ENCODE measurements around the gene CDC42BPA. TPM values are rescaled to one million over a fixed set of nuclear protein-coding genes. Genes with fewer than 3 reads are reported as not detected.

Gene CDC42BPA
- polyA plus RNA-seq, 1 of the 3 experiments (the other 2 are of a cell fraction), result 6.8 TPM

GRCh38 chr1:227320476-227320875, 2.2 kb upstream of the CDC42BPA start:
- Histone ChIP-seq H3K4me2 (no peak overlapping the region), H2AFZ (ENCODE audit: low read depth) (no peak overlapping the region), H3K4me1 (ENCODE audit: control insufficient read depth in 1 of 2, insufficient read depth in 2 of 2, low read depth in 1 of 2, low read length in 1 of 2) (peaks cover 0 to 6% of the 10 kb centered on the region in 2 experiments; a peak in 2 of 4 replicates), H3K79me2 (ENCODE audit: insufficient read depth) (peaks cover 22% of the 10 kb centered on the region), H3K27me3 (ENCODE audit: insufficient read depth) (no peaks in the 10 kb centered on the region), H4K20me1 (ENCODE audit: insufficient read depth) (peaks cover 15% of the 10 kb centered on the region), H3F3A (replicated peaks; ENCODE audit: insufficient read depth) (peaks cover 7% of the 10 kb centered on the region), H3K9me2 (no peaks in the 10 kb centered on the region), H3K4me3 (ENCODE audit: low read depth in 2 of 2, low read length in 1 of 2) (no peak overlapping the region), H3K36me3 (replicated peaks in 1 of 2; ENCODE audit: control insufficient read depth in 1 of 2, insufficient read depth in 2 of 2, low read length in 1 of 2) (no peaks in the 10 kb centered on the region), H3K27ac (ENCODE audit: low read depth in 2 of 2, low read length in 1 of 2) (no peak overlapping the region), H3K9me3 (no peaks in the 10 kb centered on the region), H3K9ac (no peak overlapping the region)
- TF ChIP-seq TAF1 (IDR thresholded peaks at IDR 0.05; ENCODE audit: borderline replicate concordance, low read depth, low read length) (no peak), RFX5 (IDR thresholded peaks at IDR 0.05; ENCODE audit: low read length) (no peak), MAX (IDR thresholded peaks at IDR 0.05; ENCODE audit: low read depth) (no peak)
- POLR2A ChIA-PET, result no interaction called here
- WGBS (ENCODE audit: low lambda C conversion rate), result 94% methylated on average over 4 of the region's 4 CpGs
- no peak for DNase-seq
- CTCF ChIA-PET, result no interaction called here

- Histone ChIP-seq H3K4me3 (ENCODE audit: low read depth in 2 of 2, low read length in 1 of 2) (peak overlapping the region; percentile 86 to 87), H3K27ac (ENCODE audit: low read depth in 2 of 2, low read length in 1 of 2) (peak overlapping the region; percentile 79 to 96), H3K4me1 (ENCODE audit: control insufficient read depth in 1 of 2, insufficient read depth in 2 of 2, low read depth in 1 of 2, low read length in 1 of 2) (peaks cover 0 to 12% of the 10 kb centered on the region in 2 experiments; a peak in 2 of 4 replicates), H3K27me3 (ENCODE audit: insufficient read depth) (no peaks in the 10 kb centered on the region), H4K20me1 (ENCODE audit: insufficient read depth) (peaks cover 28% of the 10 kb centered on the region), H3F3A (replicated peaks; ENCODE audit: insufficient read depth) (peaks cover 7% of the 10 kb centered on the region), H3K36me3 (replicated peaks in 1 of 2; ENCODE audit: control insufficient read depth in 1 of 2, insufficient read depth in 2 of 2, low read length in 1 of 2) (no peaks in the 10 kb centered on the region), H3K9me3 (no peaks in the 10 kb centered on the region), H2AFZ (ENCODE audit: low read depth) (peak overlapping the region; percentile 91), H3K4me2 (peak overlapping the region; percentile 88), H3K9me2 (no peaks in the 10 kb centered on the region), H3K79me2 (ENCODE audit: insufficient read depth) (peaks cover 37% of the 10 kb centered on the region), H3K9ac (peak overlapping the region; percentile 90)
- DNase-seq, result peak; percentile 78
- ChIA-PET CTCF (interaction anchor here (0.5 to 1.4 kb wide), 4 partner anchors 19 to 550 kb away, joined by 3 read pairs; no protein-coding TSS in a partner anchor), POLR2A (interaction anchor here (0.6 to 1.2 kb wide), 5 partner anchors 112 to 1138 kb away, joined by 3 to 7 read pairs (median 3); partner anchors contain the start of gene COQ8A)
- WGBS (ENCODE audit: low lambda C conversion rate), result 7% methylated on average over 18 of the region's 30 CpGs
- TF ChIP-seq REST (IDR thresholded peaks at IDR 0.05; ENCODE audit: low read depth, low read length), result 0 out of 2 replicates have a peak, but pooled peaks have one; percentile 14
- peak; percentile 66 for TF ChIP-seq MXI1 (IDR thresholded peaks at IDR 0.05; ENCODE audit: low read depth, low read length)
- TF ChIP-seq NFIC (IDR thresholded peaks at IDR 0.05; ENCODE audit: borderline replicate concordance), result no peak
- no peak for TF ChIP-seq MEF2A (IDR thresholded peaks at IDR 0.05; ENCODE audit: borderline replicate concordance, low read depth)
- no peak for TF ChIP-seq USF2 (IDR thresholded peaks at IDR 0.05; ENCODE audit: borderline replicate concordance, low read depth, low read length)
- no peak; the same call in 1 of the 2 replicates for TF ChIP-seq RAD21 (IDR thresholded peaks at IDR 0.05; ENCODE audit: low read length)
- no peak for TF ChIP-seq GATA2 (CRISPR knock-in tag; IDR thresholded peaks at IDR 0.05)
- no peak for TF ChIP-seq JUND (IDR thresholded peaks at IDR 0.05)
- TF ChIP-seq SMC3 (IDR thresholded peaks at IDR 0.05; ENCODE audit: low read depth, low read length), result peak; percentile 1; the same call in 1 of the 2 replicates
- TF ChIP-seq POLR2AphosphoS5 (IDR thresholded peaks at IDR 0.05; ENCODE audit: low read depth, low read length), result peak; percentile 29
- TF ChIP-seq TEAD4 (IDR thresholded peaks at IDR 0.05; ENCODE audit: borderline replicate concordance, insufficient read depth), result no peak
- peak; percentile 37; the same call in 1 of the 2 replicates for TF ChIP-seq TAF1 (IDR thresholded peaks at IDR 0.05; ENCODE audit: borderline replicate concordance, low read depth, low read length)
- no peak for TF ChIP-seq USF1 (IDR thresholded peaks at IDR 0.05; ENCODE audit: borderline replicate concordance, low read depth)
- no peak for TF ChIP-seq FOSL2 (IDR thresholded peaks at IDR 0.05; ENCODE audit: borderline replicate concordance, low read depth)
- peak; percentile 60 for TF ChIP-seq NRF1 (IDR thresholded peaks at IDR 0.05; ENCODE audit: low read depth, low read length)
- TF ChIP-seq SIN3A (IDR thresholded peaks at IDR 0.05; ENCODE audit: borderline replicate concordance, low read depth, low read length), result 0 out of 2 replicates have a peak, but pooled peaks have one; percentile 5
Measured at GRCh38 chr1:227318853-227319607, 738 bp upstream of the CDC42BPA start.
